Keratinocyte (primary cell): ENCODE measurements around the gene SLC9A4.

ENCODE experiments used
- CTCF ChIP-seq, 3 experiments: IDR thresholded peaks in 1 of 3; conservative IDR thresholded peaks in 1 of 3; optimal IDR thresholded peaks in 1 of 3; 2 replicates in 2 of 3; 3 replicates in 1 of 3; pipeline versions ENCODE3 to v1.5.1; 2011; ENCODE audit warnings: low read length in 3 of 3, mild to moderate bottlenecking in 3 of 3, moderate library complexity in 2 of 3, control low read depth in 1 of 3, inconsistent platforms in 1 of 3; ENCODE audit not compliant: insufficient read depth in 2 of 3; ENCODE audit errors: extremely low read depth in 1 of 3
- EZH2 ChIP-seq: IDR thresholded peaks from one replicate; pipeline ENCODE4 v1.6.1; 2012; ENCODE audit warnings: inconsistent platforms, mild to moderate bottlenecking, low read length, moderate library complexity

GRCh38 chr2:102538491-102538890, 65.5 kb downstream of the SLC9A4 start:
- TF ChIP-seq CTCF (optimal IDR thresholded peaks at IDR 0.05 in 1 of 3, IDR thresholded peaks at IDR 0.05 in 1 of 3, conservative IDR thresholded peaks at IDR 0.05 in 1 of 3; ENCODE audit: extremely low read depth in 1 of 3, insufficient read depth in 2 of 3, low read length in 3 of 3) (no peak), EZH2 (no peak)
